Measurements from ENCODE around the gene GATA2.

The GATA2 gene

GRCh38 chr3:128488636-128488990, 4.4 kb downstream of the GATA2 start:
- DNase-seq (ENCODE audit: low read depth in 1 of 2, low spot score in 1 of 2), result no peak

DNA sequence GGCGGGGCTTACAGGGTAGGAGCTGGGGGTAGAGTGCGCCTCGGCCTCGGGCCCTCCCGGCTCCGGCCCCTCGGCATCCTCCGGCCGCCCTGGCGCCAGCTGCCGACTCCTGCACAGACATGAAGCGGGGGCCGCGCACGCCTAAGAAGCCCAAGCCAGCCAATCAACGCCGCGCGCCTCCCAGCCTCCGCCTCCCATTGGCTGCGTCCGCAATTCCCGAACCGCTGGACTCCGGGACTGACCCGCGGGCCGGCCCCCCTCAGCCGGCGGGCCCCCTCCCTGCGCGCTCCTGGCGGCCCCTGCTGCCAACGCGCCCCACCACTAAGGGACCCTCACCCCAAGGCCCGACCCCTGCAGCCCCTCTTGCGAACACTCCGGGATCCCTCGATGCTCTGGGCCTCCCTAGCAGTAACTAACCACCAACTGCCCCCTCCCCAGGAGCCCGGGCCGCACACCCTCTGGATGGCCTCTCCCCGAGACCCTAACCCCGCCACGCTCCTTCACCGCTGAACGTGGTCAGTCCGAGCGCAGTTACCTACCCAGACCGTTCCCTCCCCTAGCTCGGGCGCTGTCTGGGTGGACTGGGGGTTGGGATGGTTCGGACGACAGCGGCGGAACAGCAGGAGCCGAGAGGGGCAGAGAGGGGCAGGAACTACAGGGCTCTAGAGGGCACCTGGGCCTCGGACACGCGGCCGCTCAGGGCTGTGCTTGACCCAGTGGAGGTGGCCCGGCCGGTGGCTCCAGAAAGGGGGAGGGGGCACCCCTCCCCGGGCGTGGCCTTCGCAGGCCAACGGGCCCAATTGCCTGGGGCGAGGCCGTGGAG, 5.0 kb downstream of the GATA2 start:
- DNase-seq (ENCODE audit: low read depth in 1 of 2, low spot score in 1 of 2), result no peak

DNA sequence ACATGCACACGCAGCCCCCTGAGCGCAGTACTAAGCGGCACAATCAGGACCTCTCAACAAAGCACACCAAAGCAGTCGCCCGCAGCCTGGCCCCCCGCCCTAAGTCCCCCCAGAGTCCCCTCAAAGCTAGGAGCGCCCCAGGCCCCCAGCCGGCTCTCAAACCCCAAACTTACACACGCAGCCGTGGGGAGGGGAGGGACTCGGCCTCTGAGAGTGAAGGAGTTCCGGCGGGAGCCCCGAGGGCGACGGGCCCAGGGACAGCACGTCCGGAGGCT, 5.5 kb downstream of the GATA2 start:
- no peak for DNase-seq (ENCODE audit: low read depth in 1 of 2, low spot score in 1 of 2)

DNA sequence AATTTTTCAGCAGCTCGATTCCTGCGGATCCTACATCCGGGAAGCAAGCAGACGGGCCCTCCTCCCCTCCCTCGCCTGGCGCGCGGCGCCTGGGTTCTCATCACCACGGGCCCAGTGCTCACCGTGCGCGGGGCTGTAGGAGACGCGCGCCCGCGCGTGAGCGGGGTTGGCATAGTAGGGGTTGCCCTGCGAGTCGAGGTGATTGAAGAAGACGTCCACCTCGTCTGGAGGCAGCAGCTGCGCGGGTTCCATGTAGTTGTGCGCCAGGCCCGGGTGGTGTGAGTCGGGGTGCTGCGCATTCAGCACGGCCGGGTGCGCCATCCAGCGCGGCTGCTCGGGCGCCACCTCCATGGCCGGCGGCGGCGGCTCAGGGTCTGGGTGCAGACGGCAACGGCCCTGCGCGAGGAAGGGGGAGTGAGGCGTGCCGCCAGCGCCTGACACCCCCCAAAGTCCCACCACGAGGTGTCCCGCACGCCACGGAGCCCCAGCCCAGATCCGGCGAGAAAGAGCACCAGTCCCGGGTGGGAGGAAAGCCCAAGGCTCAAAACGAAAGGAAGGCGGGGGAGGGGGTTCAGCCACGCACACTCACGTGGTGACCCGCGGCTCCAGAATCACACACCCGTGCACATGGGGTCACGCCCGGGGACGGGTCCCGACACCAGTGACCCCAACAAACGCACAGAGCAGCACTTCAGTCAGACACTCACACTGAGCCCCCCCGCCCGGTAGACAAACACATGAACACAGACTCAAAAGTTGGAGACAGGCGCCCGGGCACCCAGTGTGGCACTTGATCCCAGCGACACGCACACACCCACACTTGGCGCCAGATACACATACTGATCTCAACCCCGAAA, 6.1 kb downstream of the GATA2 start:
- DNase-seq (ENCODE audit: low read depth in 1 of 2, low spot score in 1 of 2), result no peak

DNA sequence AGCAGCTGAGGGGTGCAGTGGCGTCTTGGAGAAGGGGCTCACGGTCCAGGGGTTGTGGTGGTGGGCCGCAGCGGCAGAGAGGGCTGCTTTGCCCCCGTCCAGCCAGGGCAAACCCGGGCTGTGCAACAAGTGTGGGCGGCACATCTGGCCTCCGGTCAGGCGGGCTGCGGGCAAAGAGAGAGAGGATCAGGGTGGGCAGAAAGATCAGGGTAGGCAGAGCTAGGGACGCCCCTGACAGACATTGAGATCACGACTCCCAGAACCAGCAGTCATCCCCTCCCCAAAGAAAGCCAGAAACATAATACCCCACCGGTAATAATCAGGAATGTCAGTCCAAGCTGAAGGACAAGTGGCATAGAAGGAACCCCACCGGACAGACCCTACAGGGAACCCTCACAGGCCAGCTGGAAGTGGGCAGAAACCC, 6.8 kb downstream of the GATA2 start:
- no peak for DNase-seq (ENCODE audit: low read depth in 1 of 2, low spot score in 1 of 2)

DNA sequence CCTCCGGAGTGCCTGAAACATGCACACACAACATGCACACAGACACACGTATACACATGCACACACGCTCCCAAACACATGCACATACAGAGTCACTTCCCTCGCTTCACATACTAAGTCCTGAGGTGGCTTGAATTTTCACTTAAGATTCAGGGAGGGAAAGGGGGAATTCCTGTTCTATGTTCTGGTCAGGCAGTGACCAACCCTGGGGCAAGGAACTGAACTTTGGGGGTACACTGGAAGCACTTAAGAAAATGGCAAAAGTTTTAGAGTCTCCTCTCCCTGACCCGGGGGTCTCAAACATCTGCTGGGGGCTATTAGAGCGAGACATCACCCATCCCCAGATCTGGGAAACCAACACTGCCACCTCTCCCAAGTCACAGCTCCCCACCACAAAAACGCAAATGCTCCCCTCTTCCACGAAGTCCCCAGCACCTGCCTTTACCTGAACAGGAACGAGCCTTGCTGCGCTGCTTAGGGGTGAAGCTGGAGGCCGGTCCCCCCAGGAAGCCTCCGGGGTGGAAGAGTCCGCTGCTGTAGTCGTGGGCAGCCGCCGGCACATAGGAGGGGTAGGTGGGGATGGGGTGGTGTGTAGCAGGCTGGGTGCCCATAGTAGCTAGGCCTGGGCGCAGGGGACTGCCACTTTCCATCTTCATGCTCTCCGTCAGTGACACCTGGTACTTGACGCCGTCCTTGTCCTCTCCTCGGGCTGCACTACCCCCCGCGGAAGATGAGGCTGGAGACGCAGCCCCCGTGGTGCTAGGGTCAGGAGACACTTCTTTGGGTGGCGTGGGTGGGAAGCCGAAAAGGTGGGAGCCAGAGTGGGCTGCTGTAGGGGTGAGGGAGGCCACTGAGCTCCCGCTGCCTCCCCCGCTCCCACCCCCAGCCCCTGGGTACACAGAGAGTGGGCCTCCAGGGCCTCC, 7.5 kb downstream of the GATA2 start:
- no peak for DNase-seq (ENCODE audit: low read depth in 1 of 2, low spot score in 1 of 2)

- DNase-seq (ENCODE audit: low read depth in 1 of 2, low spot score in 1 of 2), result no peak
Measured at GRCh38 chr3:128484404-128485281, 8.4 kb downstream of the GATA2 start.

DNA sequence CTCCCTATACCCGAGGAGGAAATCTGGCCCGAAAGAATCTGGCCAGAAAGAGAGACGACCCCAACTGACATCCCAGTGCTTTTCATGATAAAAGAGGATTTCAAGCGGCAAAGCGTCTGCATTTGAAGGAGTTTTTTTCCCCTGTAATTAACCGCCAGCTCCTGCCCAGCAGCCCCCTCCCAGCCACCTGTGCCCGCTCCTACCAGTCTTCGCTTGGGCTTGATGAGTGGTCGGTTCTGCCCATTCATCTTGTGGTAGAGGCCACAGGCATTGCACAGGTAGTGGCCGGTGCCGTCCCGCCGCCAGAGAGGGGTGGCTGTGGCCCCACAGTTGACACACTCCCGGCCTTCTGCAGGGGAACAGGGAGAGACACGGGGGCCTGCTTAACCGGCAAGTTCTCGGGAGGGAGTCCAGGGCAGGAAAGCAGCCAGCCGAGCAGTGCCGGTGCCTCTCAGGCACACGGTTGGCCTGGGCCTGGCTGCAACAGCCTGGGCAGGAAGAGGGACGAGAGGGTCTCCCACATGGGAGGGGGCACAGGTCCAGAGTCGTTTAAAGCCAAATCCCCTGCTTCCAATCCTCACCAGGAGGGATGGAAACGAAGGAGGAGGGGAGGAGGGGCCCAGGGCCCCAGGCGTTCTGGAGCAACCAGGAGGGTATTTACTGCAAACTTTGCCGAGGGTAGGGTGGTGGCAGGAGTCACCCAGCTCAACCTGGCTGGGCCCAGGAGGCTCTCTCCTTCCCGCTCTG, 9.2 kb downstream of the GATA2 start:
- no peak for DNase-seq (ENCODE audit: low read depth in 1 of 2, low spot score in 1 of 2)

GRCh38 chr3:128482666-128483656, 10.0 kb downstream of the GATA2 start:
- DNase-seq (ENCODE audit: low read depth in 1 of 2, low spot score in 1 of 2), result no peak

DNA sequence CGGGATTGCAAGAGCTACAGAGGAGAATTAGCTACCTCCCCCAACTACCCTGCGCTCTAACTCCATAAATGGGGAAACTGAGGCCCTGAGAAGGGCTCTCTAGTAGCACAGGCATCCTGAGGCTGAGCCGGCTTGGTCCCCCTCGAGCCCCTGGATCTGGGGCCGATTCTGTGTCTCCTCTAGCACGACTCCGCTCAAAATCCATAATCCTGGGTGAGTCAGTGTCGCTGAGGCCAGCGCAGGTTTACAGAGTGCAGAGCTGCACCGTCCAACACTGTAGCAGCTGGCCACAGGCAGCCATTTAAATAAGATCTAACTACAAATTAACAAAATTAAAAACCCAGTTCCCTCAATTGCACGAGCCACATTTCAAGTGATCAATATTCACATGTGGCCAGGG, 10.8 kb downstream of the GATA2 start:
- DNase-seq (ENCODE audit: low read depth in 1 of 2, low spot score in 1 of 2), result no peak

DNA sequence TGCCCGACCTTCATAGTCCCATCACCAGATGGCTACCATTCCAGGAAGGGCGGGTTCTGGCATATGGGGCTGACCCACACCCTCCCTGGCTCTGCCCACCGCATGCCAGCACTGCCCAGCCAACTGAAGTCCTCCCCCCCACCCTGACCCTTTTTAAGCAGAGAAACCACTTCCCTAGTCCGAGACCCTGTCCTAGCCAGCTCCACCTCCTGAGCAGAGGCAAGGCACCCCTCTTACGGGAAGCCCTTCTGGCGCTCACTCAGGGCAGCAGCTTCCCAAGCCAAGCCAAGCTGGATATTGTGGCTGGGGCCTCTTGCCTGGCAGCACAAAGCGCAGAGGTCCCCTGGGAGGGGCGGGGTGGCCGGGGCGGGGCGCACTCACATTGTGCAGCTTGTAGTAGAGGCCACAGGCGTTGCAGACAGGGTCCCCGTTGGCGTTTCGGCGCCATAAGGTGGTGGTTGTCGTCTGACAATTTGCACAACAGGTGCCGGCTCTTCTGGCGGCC, 11.5 kb downstream of the GATA2 start:
- DNase-seq (ENCODE audit: low read depth in 1 of 2, low spot score in 1 of 2), result no peak

GRCh38 chr3:128480717-128481437, 12.1 kb downstream of the GATA2 start:
- no peak for DNase-seq (ENCODE audit: low read depth in 1 of 2, low spot score in 1 of 2)

DNA sequence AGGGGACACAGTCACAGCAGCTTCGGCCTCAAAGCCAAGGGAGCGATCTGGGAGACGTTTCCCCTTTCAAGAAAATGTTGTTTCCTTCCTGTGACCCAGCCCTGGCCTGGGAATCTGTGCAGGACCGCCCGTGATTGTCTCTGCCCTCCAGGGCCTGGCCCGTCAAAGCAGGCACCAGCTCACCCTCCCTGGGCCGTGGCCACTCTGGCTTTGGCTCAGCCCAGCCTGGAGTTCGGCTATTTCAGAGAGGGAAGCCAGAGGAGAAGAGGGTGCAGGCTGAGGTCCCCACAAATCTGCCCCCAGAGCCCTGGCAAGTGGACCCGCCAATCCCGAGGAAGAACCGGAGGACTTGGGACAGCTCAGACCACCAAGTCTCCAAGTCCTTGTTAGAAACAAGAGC, 12.7 kb downstream of the GATA2 start:
- DNase-seq (ENCODE audit: low read depth in 1 of 2, low spot score in 1 of 2), result no peak

GRCh38 chr3:128479558-128480086, 13.4 kb downstream of the GATA2 start:
- DNase-seq (ENCODE audit: low read depth in 1 of 2, low spot score in 1 of 2), result no peak

GRCh38 chr3:128478576-128479506, 14.2 kb downstream of the GATA2 start:
- DNase-seq (ENCODE audit: low read depth in 1 of 2, low spot score in 1 of 2), result no peak

DNA sequence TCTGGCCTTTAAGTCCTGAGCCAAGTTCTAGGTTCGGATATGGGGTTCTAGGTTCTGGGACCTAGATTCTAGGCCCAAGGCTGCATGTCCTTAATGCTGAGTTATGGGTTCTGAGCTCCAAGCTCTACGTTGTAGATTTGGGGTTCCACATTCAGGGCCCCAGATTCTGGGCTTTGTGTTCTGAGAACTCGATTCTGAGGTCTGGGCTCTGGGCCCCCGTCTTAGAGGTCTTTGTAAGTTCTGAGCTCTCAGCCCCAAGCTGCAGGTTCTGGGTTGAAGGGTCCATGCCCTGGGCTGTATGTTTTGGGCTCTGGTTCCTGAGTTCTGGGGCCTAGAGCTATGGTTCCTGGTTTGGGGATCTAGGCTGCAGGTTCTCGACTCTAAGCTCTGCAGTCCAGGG, 16.3 kb downstream of the GATA2 start:
- DNase-seq (ENCODE audit: low read depth in 1 of 2, low spot score in 1 of 2), result no peak

- no peak for DNase-seq (ENCODE audit: low read depth in 1 of 2, low spot score in 1 of 2)
Measured at GRCh38 chr3:128475355-128475754, 17.6 kb downstream of the GATA2 start.

Measured in stimulated activated CD4-positive, alpha-beta T cell treated with anti-CD3 and anti-CD28 coated beads, Interleukin-15, amount 100 ng/mL, for 1 hour (primary cell).